ENCODE measurements around the gene ARL5C. TPM values are rescaled to one million over a fixed set of nuclear protein-coding genes. Genes with fewer than 3 reads are reported as not detected.
A peak's percentile ranks its signal among the peaks of the same experiment; 100 is the strongest.
"Not testable (repeated sequence)": the region's sequence is repeated elsewhere in the genome, so short reads cannot be mapped to it uniquely, and the experiment has no call there.

ARL5C gene
- total and polyA plus RNA-seq, 5 donors from 2014 or later = not detected

- Histone ChIP-seq H3K9me3 (ENCODE audit: control insufficient read depth in 2 of 2, low read length in 2 of 2) (no peaks in the 10 kb centered on the region), H3K27me3 (ENCODE audit: control insufficient read depth, insufficient read depth, low read length) (peaks cover 6% of the 10 kb centered on the region), H3K4me1 (ENCODE audit: control insufficient read depth, insufficient read depth, low read length, poor library complexity, severe bottlenecking) (peaks cover 3% of the 10 kb centered on the region), H3K4me3 (ENCODE audit: low read depth, low read length) (no peak overlapping the region), H3K36me3 (ENCODE audit: control insufficient read depth, insufficient read depth, low read length) (peaks cover 5% of the 10 kb centered on the region), H3K27ac (ENCODE audit: insufficient read depth, low read length, poor library complexity, severe bottlenecking) (no peak overlapping the region)
- peak overlapping the region in 1 of 3 donors; percentile 13 for H3K27ac Mint-ChIP-seq
- H3K9me3 Mint-ChIP-seq = peaks cover 0 to 1% (median 0%) of the 10 kb centered on the region in 7 donors
- peaks cover 0 to 26% (median 7%) of the 10 kb centered on the region in 4 donors for H3K4me1 Mint-ChIP-seq
- ATAC-seq (ENCODE audit: low read depth in 2 of 2) (no peak), DNase-seq (no peak)
- no peak overlapping the region for H3K4me3 Mint-ChIP-seq
- H3K36me3 Mint-ChIP-seq = peaks cover 6% of the 10 kb centered on the region
- H3K27me3 Mint-ChIP-seq = peaks cover 30% of the 10 kb centered on the region
These were observed 6.0 kb upstream of the ARL5C start for GRCh38 chr17:39171933-39172332.

GRCh38 chr17:39170558-39170957, 4.6 kb upstream of the ARL5C start:
- Mint-ChIP-seq H3K27ac (no peak overlapping the region), H3K36me3 (no peaks in the 10 kb centered on the region), H3K4me3 (no peak overlapping the region), H3K4me1 (peaks cover 0 to 31% (median 8%) of the 10 kb centered on the region in 4 donors), H3K9me3 (peaks cover 0 to 1% (median 0%) of the 10 kb centered on the region in 7 donors), H3K27me3 (peaks cover 37% of the 10 kb centered on the region)
- DNase-seq (no peak), ATAC-seq (ENCODE audit: low read depth in 2 of 2) (no peak)
- Histone ChIP-seq H3K9me3 (ENCODE audit: control insufficient read depth in 2 of 2, low read length in 2 of 2) (no peaks in the 10 kb centered on the region), H3K27me3 (ENCODE audit: control insufficient read depth, insufficient read depth, low read length) (peaks cover 16% of the 10 kb centered on the region), H3K36me3 (ENCODE audit: control insufficient read depth, insufficient read depth, low read length) (no peaks in the 10 kb centered on the region), H3K4me1 (ENCODE audit: control insufficient read depth, insufficient read depth, low read length, poor library complexity, severe bottlenecking) (peaks cover 6% of the 10 kb centered on the region), H3K4me3 (ENCODE audit: low read depth, low read length) (no peak overlapping the region), H3K27ac (ENCODE audit: insufficient read depth, low read length, poor library complexity, severe bottlenecking) (no peak overlapping the region)

DNA sequence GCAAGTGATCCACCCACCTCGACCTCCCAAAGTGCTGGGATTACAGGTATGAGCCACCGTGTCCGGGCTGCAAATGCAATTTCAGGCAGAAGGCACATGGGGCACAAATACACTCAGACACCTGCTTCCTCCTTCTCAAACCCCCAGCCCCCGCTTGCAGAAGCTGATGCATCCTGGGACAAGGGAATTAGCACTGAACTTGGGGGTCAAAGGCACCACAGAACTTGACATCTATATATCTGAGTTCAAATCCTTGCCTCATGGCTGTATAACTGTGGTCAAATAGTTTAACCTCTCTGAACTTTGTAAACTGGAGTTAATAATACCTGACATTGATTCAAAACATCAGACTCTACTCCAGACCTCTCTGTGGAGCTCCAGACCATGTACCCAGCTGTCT, 4.1 kb upstream of the ARL5C start:
- ATAC-seq (ENCODE audit: low read depth in 2 of 2) (no peak), DNase-seq (no peak)
- Histone ChIP-seq H3K4me3 (ENCODE audit: low read depth, low read length) (no peak overlapping the region), H3K36me3 (ENCODE audit: control insufficient read depth, insufficient read depth, low read length) (no peaks in the 10 kb centered on the region), H3K27me3 (ENCODE audit: control insufficient read depth, insufficient read depth, low read length) (peaks cover 16% of the 10 kb centered on the region), H3K27ac (ENCODE audit: insufficient read depth, low read length, poor library complexity, severe bottlenecking) (no peak overlapping the region), H3K4me1 (ENCODE audit: control insufficient read depth, insufficient read depth, low read length, poor library complexity, severe bottlenecking) (peaks cover 10% of the 10 kb centered on the region), H3K9me3 (ENCODE audit: control insufficient read depth in 2 of 2, low read length in 2 of 2) (no peaks in the 10 kb centered on the region)
- Mint-ChIP-seq H3K27me3 (peaks cover 40% of the 10 kb centered on the region), H3K36me3 (no peaks in the 10 kb centered on the region), H3K9me3 (peaks cover 0 to 1% (median 0%) of the 10 kb centered on the region in 7 donors), H3K4me1 (peaks cover 0 to 30% (median 7%) of the 10 kb centered on the region in 4 donors), H3K27ac (no peak overlapping the region), H3K4me3 (no peak overlapping the region)

DNA sequence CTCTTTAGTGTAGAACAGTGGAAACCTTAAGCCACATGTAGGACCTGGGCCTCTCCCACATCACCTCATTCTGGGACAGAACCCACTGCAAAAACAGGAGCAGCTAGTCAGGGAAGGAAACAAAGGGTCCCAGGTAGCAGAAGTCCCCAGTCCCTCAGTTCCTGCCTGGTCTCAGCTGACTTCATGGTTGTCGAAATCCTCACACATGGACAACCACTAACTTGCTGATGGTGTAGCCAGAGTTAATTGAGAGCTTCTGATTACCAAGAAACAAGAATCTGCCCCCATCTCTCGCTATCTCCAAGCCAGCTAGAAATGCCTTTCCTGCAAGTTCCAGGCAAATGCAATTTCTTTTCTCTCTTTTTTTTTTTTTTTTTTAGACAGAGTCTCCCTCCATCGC, 3.6 kb upstream of the ARL5C start:
- Mint-ChIP-seq H3K36me3 (no peaks in the 10 kb centered on the region), H3K27me3 (peaks cover 46% of the 10 kb centered on the region), H3K27ac (no peak overlapping the region), H3K9me3 (peaks cover 0 to 2% (median 0%) of the 10 kb centered on the region in 7 donors), H3K4me3 (no peak overlapping the region), H3K4me1 (peaks cover 0 to 30% (median 10%) of the 10 kb centered on the region in 4 donors)
- Histone ChIP-seq H3K4me3 (ENCODE audit: low read depth, low read length) (no peak overlapping the region), H3K9me3 (ENCODE audit: control insufficient read depth in 2 of 2, low read length in 2 of 2) (no peaks in the 10 kb centered on the region), H3K36me3 (ENCODE audit: control insufficient read depth, insufficient read depth, low read length) (no peaks in the 10 kb centered on the region), H3K27ac (ENCODE audit: insufficient read depth, low read length, poor library complexity, severe bottlenecking) (no peak overlapping the region), H3K4me1 (ENCODE audit: control insufficient read depth, insufficient read depth, low read length, poor library complexity, severe bottlenecking) (peaks cover 16% of the 10 kb centered on the region), H3K27me3 (ENCODE audit: control insufficient read depth, insufficient read depth, low read length) (peaks cover 16% of the 10 kb centered on the region)
- ATAC-seq (ENCODE audit: low read depth in 2 of 2) (no peak), DNase-seq (no peak)

- peaks cover 18% of the 10 kb centered on the region for H3K4me1 ChIP-seq (ENCODE audit: control insufficient read depth, insufficient read depth, low read length, poor library complexity, severe bottlenecking)
- Mint-ChIP-seq H3K4me1 (peaks cover 0 to 33% (median 12%) of the 10 kb centered on the region in 4 donors), H3K36me3 (no peaks in the 10 kb centered on the region), H3K27ac (peak overlapping the region in 1 of 3 donors; percentile 14), H3K27me3 (peaks cover 49% of the 10 kb centered on the region), H3K4me3 (no peak overlapping the region), H3K9me3 (peaks cover 0 to 3% (median 0%) of the 10 kb centered on the region in 7 donors)
- H3K9me3 ChIP-seq (ENCODE audit: control insufficient read depth in 2 of 2, low read length in 2 of 2) = no peaks in the 10 kb centered on the region
- no peaks in the 10 kb centered on the region for H3K36me3 ChIP-seq (ENCODE audit: control insufficient read depth, insufficient read depth, low read length)
- peaks cover 16% of the 10 kb centered on the region for H3K27me3 ChIP-seq (ENCODE audit: control insufficient read depth, insufficient read depth, low read length)
- no peak overlapping the region for H3K4me3 ChIP-seq (ENCODE audit: low read depth, low read length)
- H3K27ac ChIP-seq (ENCODE audit: insufficient read depth, low read length, poor library complexity, severe bottlenecking) = no peak overlapping the region
- ATAC-seq (ENCODE audit: low read depth in 2 of 2) = no peak
- DNase-seq = no peak
These were observed 3.1 kb upstream of the ARL5C start for GRCh38 chr17:39169101-39169500.

DNA sequence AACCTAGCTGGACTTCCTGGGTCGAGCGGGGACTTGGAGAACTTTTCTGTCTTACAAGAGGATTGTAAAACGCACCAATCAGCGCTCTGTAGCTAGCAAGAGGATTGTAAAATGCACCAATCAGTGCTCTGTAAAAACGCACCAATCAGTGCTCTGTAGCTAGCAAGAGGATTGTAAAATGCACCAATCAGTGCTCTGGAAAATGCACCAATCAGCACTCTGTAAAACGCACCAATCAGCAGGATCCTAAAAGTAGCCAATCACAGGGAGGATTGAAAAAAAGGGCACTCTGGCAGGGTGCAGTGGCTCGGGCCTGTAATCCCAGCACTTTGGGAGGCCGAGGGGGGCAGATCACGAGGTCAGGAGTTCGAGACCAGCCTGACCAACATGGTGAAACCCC, 2.5 kb upstream of the ARL5C start:
- H3K4me3 ChIP-seq (ENCODE audit: low read depth, low read length); H3K36me3 ChIP-seq (ENCODE audit: control insufficient read depth, insufficient read depth, low read length); H3K36me3 Mint-ChIP-seq; H3K4me3 Mint-ChIP-seq; H3K27ac Mint-ChIP-seq; H3K9me3 Mint-ChIP-seq; H3K27ac ChIP-seq (ENCODE audit: insufficient read depth, low read length, poor library complexity, severe bottlenecking); ATAC-seq (ENCODE audit: low read depth in 2 of 2); H3K9me3 ChIP-seq (ENCODE audit: control insufficient read depth in 2 of 2, low read length in 2 of 2); DNase-seq: not testable (repeated sequence)
- H3K27me3 Mint-ChIP-seq = peaks cover 49% of the 10 kb centered on the region
- H3K4me1 Mint-ChIP-seq = peaks cover 0 to 33% (median 12%) of the 10 kb centered on the region in 4 donors
- peaks cover 18% of the 10 kb centered on the region for H3K4me1 ChIP-seq (ENCODE audit: control insufficient read depth, insufficient read depth, low read length, poor library complexity, severe bottlenecking)
- peaks cover 16% of the 10 kb centered on the region for H3K27me3 ChIP-seq (ENCODE audit: control insufficient read depth, insufficient read depth, low read length)

DNA sequence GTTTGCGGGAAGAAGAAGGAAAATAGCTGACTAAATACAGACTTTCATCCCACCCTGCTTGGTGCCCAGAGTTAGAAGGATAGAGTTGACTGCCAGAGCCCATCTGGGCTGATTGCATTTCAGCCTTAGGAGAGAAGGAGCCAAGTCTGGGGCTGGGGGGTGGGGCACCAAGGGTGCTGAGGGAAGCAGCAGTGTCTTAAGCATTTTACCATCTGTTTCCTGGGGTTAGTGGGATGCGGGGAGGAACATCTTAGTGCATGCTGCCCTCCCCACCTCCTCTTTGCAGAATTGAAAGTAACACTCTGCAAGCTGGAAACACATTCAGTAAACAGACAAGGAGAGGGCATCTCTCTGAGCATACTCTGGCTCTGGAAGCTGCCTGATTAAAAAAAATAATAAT, 1.5 kb upstream of the ARL5C start:
- Mint-ChIP-seq H3K4me1 (peaks cover 0 to 23% (median 12%) of the 10 kb centered on the region in 4 donors), H3K9me3 (peaks cover 0 to 3% (median 0%) of the 10 kb centered on the region in 7 donors), H3K36me3 (no peaks in the 10 kb centered on the region), H3K27me3 (peaks cover 49% of the 10 kb centered on the region), H3K4me3 (peak overlapping the region in 1 of 4 donors; percentile 76), H3K27ac (no peak overlapping the region)
- Histone ChIP-seq H3K9me3 (ENCODE audit: control insufficient read depth in 2 of 2, low read length in 2 of 2) (no peaks in the 10 kb centered on the region), H3K36me3 (ENCODE audit: control insufficient read depth, insufficient read depth, low read length) (no peaks in the 10 kb centered on the region), H3K27me3 (ENCODE audit: control insufficient read depth, insufficient read depth, low read length) (peaks cover 16% of the 10 kb centered on the region), H3K27ac (ENCODE audit: insufficient read depth, low read length, poor library complexity, severe bottlenecking) (no peak overlapping the region), H3K4me3 (ENCODE audit: low read depth, low read length) (no peak overlapping the region), H3K4me1 (ENCODE audit: control insufficient read depth, insufficient read depth, low read length, poor library complexity, severe bottlenecking) (peaks cover 16% of the 10 kb centered on the region)
- DNase-seq (no peak), ATAC-seq (ENCODE audit: low read depth in 2 of 2) (no peak)

Data from CD4-positive, CD25-positive, alpha-beta regulatory T cell (primary cell).